Activated naive CD8-positive, alpha-beta T cell treated with anti-CD3 and anti-CD28 coated beads, Interleukin-2, amount 50 U/mL, for 16 hours (primary cell): ENCODE measurements around the gene ZNF124.
"Not testable (repeated sequence)": the region's sequence is repeated elsewhere in the genome, so short reads cannot be mapped to it uniquely, and the experiment has no call there.

Experiments
- DNase-seq: peaks from one replicate; pipeline ENCODE4 v3.0.0-alpha.2; 2020; ENCODE audit warnings: low read depth, low spot score

The ZNF124 gene

GRCh38 chr1:247172996-247173395, 1.2 kb upstream of the ZNF124 start:
- DNase-seq, result no peak

GRCh38 chr1:247171443-247171842, 377 bp downstream of the ZNF124 start:
- not testable (repeated sequence) for DNase-seq

GRCh38 chr1:247165674-247166073, 6.1 kb downstream of the ZNF124 start:
- DNase-seq, result no peak

- no peak for DNase-seq
These were observed 7.1 kb downstream of the ZNF124 start for GRCh38 chr1:247164694-247165093.

GRCh38 chr1:247156787-247157232, 15.0 kb downstream of the ZNF124 start:
- no peak for DNase-seq

- no peak for DNase-seq
These were observed 24.0 kb downstream of the ZNF124 start for GRCh38 chr1:247147781-247148180.

- DNase-seq, result not testable (repeated sequence)
These were observed 24.7 kb downstream of the ZNF124 start for GRCh38 chr1:247147120-247147519.

- no peak for DNase-seq
These were observed 25.1 kb downstream of the ZNF124 start for GRCh38 chr1:247146671-247147070.

- no peak for DNase-seq
These were observed 26.5 kb downstream of the ZNF124 start for GRCh38 chr1:247145279-247145678.

- not testable (repeated sequence) for DNase-seq
These were observed 32.3 kb downstream of the ZNF124 start for GRCh38 chr1:247139557-247139956.

GRCh38 chr1:247131236-247131635, 40.6 kb downstream of the ZNF124 start:
- DNase-seq, result no peak

- DNase-seq, result not testable (repeated sequence)
These were observed 44.1 kb downstream of the ZNF124 start for GRCh38 chr1:247127519-247128282.

GRCh38 chr1:247126601-247127000, 45.2 kb downstream of the ZNF124 start:
- not testable (repeated sequence) for DNase-seq

- DNase-seq, result not testable (repeated sequence)
These were observed 45.7 kb downstream of the ZNF124 start for GRCh38 chr1:247126166-247126565.

GRCh38 chr1:247121382-247121781, 50.4 kb downstream of the ZNF124 start:
- DNase-seq, result no peak

- DNase-seq, result not testable (repeated sequence)
These were observed 51.5 kb downstream of the ZNF124 start for GRCh38 chr1:247120408-247120668.

- no peak for DNase-seq
These were observed 52.0 kb downstream of the ZNF124 start for GRCh38 chr1:247119600-247120407.

- no peak for DNase-seq
These were observed 52.8 kb downstream of the ZNF124 start for GRCh38 chr1:247118946-247119446.

- DNase-seq, result no peak
These were observed 56.3 kb downstream of the ZNF124 start for GRCh38 chr1:247115545-247115944.

- no peak for DNase-seq
These were observed 56.7 kb downstream of the ZNF124 start for GRCh38 chr1:247115141-247115510.

GRCh38 chr1:247114351-247115140, 57.3 kb downstream of the ZNF124 start:
- DNase-seq, result no peak

GRCh38 chr1:247113733-247114271, 58.0 kb downstream of the ZNF124 start:
- no peak for DNase-seq
